T-helper 2 cell treated with Interferon-gamma antibody and Interleukin-4, amounts not matched to agents 100 ng/mL and 5 ng/mL, for 36 hours (primary cell): Measurements from ENCODE around the gene CNST. TPM values are rescaled to one million over a fixed set of nuclear protein-coding genes. Genes with fewer than 3 reads are reported as not detected.

Experiments
- intact Hi-C: fragments of 100-400 bp; cut with micrococcal nuclease; formaldehyde crosslinking; loops from one replicate; pipeline ENCODE4 v1.15.1; 2023
- total RNA-seq: library from RNA; stranded (reverse); gene quantifications from 2 replicates; pipeline ENCODE4 v1.2.3, GENCODE V29; 2022

CNST gene
- total RNA-seq, 1 donor from 2014 or later: 27.2 TPM

- intact Hi-C loops: no loop called here
Observed at GRCh38 chr1:246661451-246661850, 95.2 kb downstream of the CNST start.

- intact Hi-C loops: no loop called here
Observed at GRCh38 chr1:246667773-246668172, 101.5 kb downstream of the CNST start.

- intact Hi-C loops: no loop called here
Observed at GRCh38 chr1:246669659-246670058, 103.4 kb downstream of the CNST start.

- intact Hi-C loops: no loop called here
Observed at GRCh38 chr1:246674049-246674448, 107.8 kb downstream of the CNST start.

- intact Hi-C loops: no loop called here
Observed at GRCh38 chr1:246677842-246678241, 111.6 kb downstream of the CNST start.

- intact Hi-C loops: no loop called here
Observed at GRCh38 chr1:246678816-246679793, 112.8 kb downstream of the CNST start.

- intact Hi-C loops: no loop called here
Observed at GRCh38 chr1:246679794-246680177, 113.5 kb downstream of the CNST start.

GRCh38 chr1:246680190-246680589 lies 113.9 kb downstream of the CNST start:
- intact Hi-C loops: no loop called here

GRCh38 chr1:246680696-246681130 lies 114.5 kb downstream of the CNST start:
- intact Hi-C loops: no loop called here

- intact Hi-C loops: no loop called here
Observed at GRCh38 chr1:246681900-246682895, 115.9 kb downstream of the CNST start.

- intact Hi-C loops: no loop called here
Observed at GRCh38 chr1:246683521-246683920, 117.3 kb downstream of the CNST start.

GRCh38 chr1:246687002-246687401 lies 120.7 kb downstream of the CNST start:
- intact Hi-C loops: no loop called here

GRCh38 chr1:246689409-246690008 lies 123.3 kb downstream of the CNST start:
- intact Hi-C loops: loop anchor here (1.0 to 10.0 kb wide), 4 partner anchors 10 to 1535 kb away; partner anchors contain the start of genes KIF26B and ZNF670

- intact Hi-C loops: loop anchor here (10.0 kb wide), 2 partner anchors 385 to 1535 kb away; partner anchors contain the start of genes KIF26B and ZNF670
Observed at GRCh38 chr1:246690100-246690499, 123.8 kb downstream of the CNST start.

GRCh38 chr1:246691622-246692495 lies 125.6 kb downstream of the CNST start:
- intact Hi-C loops: loop anchor here (10.0 kb wide), 2 partner anchors 383 to 1537 kb away; partner anchors contain the start of genes KIF26B and ZNF670

GRCh38 chr1:246694213-246694895 lies 128.1 kb downstream of the CNST start:
- intact Hi-C loops: loop anchor here (10.0 kb wide), 2 partner anchors 380 to 1540 kb away; partner anchors contain the start of genes KIF26B and ZNF670

- intact Hi-C loops: loop anchor here (5.0 to 10.0 kb wide), 3 partner anchors 237 to 1540 kb away; partner anchors contain the start of genes AHCTF1, KIF26B and ZNF670
Observed at GRCh38 chr1:246695136-246695535, 128.9 kb downstream of the CNST start.

GRCh38 chr1:246695666-246696065 lies 129.4 kb downstream of the CNST start:
- intact Hi-C loops: loop anchor here (5.0 to 10.0 kb wide), 3 partner anchors 237 to 1541 kb away; partner anchors contain the start of genes AHCTF1, KIF26B and ZNF670
